ENCODE measurements around the gene SOBP.

DNA sequence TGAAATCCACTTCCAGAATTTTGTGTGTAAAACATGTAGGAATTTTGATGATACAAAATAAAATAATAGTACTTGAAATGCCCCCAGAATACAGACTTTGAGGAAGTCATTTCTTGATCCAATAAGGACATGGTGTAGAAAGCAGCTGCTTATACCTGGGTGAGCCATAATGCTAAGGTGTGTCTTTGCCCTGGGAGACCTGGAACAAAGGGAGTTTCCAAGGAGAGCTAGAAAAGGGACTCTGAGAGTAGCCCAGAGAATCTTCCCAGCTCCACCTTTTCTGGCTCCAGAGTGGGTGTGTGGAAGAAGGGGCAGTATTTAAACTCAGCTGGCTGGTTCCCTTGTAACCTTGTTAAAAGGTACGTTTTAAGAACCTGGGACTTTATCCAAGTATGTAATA lies 77.7 kb downstream of the SOBP start:
- TF ChIP-seq, protein P1, sequence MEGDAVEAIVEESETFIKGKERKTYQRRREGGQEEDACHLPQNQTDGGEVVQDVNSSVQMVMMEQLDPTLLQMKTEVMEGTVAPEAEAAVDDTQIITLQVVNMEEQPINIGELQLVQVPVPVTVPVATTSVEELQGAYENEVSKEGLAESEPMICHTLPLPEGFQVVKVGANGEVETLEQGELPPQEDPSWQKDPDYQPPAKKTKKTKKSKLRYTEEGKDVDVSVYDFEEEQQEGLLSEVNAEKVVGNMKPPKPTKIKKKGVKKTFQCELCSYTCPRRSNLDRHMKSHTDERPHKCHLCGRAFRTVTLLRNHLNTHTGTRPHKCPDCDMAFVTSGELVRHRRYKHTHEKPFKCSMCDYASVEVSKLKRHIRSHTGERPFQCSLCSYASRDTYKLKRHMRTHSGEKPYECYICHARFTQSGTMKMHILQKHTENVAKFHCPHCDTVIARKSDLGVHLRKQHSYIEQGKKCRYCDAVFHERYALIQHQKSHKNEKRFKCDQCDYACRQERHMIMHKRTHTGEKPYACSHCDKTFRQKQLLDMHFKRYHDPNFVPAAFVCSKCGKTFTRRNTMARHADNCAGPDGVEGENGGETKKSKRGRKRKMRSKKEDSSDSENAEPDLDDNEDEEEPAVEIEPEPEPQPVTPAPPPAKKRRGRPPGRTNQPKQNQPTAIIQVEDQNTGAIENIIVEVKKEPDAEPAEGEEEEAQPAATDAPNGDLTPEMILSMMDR (IDR thresholded peaks at IDR 0.05 in 4 of 5, conservative IDR thresholded peaks at IDR 0.05 in 1 of 5), result no peak
- no peak for TF ChIP-seq POLR2A (IDR thresholded peaks at IDR 0.05)

Data from gastrocnemius medialis (tissue), 4 donors.